ENCODE data around the gene ATP6V0A1. TPM values are rescaled to one million over a fixed set of nuclear protein-coding genes. Genes with fewer than 3 reads are reported as not detected.

Gene ATP6V0A1
- total RNA-seq, 1 experiment from 2014 or later: 55.2 TPM

DNA sequence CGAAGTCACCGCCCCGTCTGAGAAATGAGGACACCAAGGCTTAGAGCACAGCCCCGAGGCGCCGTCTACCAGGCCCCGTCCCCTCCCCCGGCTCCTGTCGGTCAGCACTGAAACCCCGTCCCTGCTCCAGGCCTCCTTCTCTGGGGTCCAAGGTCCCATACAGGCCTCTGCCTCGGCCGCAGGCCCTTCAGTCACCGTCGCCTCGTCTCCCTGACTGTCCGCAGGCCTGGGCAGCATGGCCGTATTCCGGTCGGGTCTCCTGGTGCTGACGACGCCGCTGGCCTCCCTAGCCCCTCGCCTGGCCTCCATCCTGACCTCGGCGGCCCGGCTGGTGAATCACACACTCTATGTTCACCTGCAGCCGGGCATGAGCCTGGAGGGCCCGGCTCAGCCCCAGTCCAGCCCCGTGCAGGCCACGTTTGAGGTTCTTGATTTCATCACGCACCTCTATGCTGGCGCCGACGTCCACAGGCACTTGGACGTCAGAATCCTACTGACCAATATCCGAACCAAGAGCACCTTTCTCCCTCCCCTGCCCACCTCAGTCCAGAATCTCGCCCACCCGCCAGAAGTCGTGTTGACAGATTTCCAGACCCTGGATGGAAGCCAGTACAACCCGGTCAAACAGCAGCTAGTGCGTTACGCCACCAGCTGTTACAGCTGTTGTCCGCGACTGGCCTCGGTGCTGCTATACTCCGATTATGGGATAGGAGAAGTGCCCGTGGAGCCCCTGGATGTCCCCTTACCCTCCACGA lies 103.9 kb downstream of the ATP6V0A1 start:
- peak; percentile 5 for ATAC-seq
- H3K36me3 Mint-ChIP-seq: no peaks in the 10 kb centered on the region; the same call in 1 of the 2 replicates

DNA sequence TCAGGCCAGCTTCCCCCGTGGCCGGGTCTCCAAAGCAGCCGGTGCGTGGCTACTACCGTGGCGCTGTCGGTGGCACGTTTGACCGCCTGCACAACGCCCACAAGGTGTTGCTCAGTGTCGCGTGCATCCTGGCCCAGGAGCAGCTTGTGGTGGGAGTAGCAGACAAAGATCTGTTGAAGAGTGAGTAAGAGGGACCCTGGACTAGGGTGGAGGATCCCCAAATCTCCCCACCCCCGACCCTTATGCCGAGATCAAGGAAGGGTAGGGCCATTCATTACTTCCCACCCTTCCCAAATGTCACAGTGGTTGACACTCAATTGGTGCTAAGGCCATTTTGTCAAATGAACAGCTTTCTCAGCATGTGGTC lies 104.4 kb downstream of the ATP6V0A1 start:
- H3K36me3 Mint-ChIP-seq: peaks cover 3% of the 10 kb centered on the region
- ChIA-PET CTCF (interaction anchor here (0.9 to 1.6 kb wide), 4 partner anchors 14 to 118 kb away, joined by 3 to 7 read pairs (median 4); partner anchors contain the start of gene CCR10), POLR2A (no interaction called here)
- peaks cover 22% of the 10 kb centered on the region for H3K4me1 Mint-ChIP-seq
- no peak overlapping the region for H3K27ac Mint-ChIP-seq
- no peaks in the 10 kb centered on the region for H3K27me3 Mint-ChIP-seq (ENCODE audit: low read depth)
- TF ChIP-seq RELA (CRISPR knock-in tag; IDR thresholded peaks at IDR 0.05; ENCODE audit: borderline replicate concordance): 0 out of 2 replicates have a peak, but pooled peaks have one; percentile 27
- TF ChIP-seq MXD4 (CRISPR knock-in tag; IDR thresholded peaks at IDR 0.05; ENCODE audit: borderline replicate concordance): no peak
- H3K4me3 Mint-ChIP-seq: peak overlapping the region; percentile 88
- H3K9me3 Mint-ChIP-seq: no peaks in the 10 kb centered on the region
- DNase-seq (ENCODE audit: low spot score) (no peak), ATAC-seq (no peak)

More for the DNA sequence above, 103.9 kb downstream of the ATP6V0A1 start:
- CTCF ChIA-PET: interaction anchor here (0.9 to 1.6 kb wide), 3 partner anchors 14 to 119 kb away, joined by 3 to 4 read pairs (median 4); partner anchors contain the start of gene CCR10
- POLR2A ChIA-PET: no interaction called here
- Mint-ChIP-seq H3K27ac (peak overlapping the region; percentile 79), H3K9me3 (no peaks in the 10 kb centered on the region), H3K4me1 (peaks cover 19% of the 10 kb centered on the region), H3K4me3 (peak overlapping the region; percentile 88), H3K27me3 (ENCODE audit: low read depth) (no peaks in the 10 kb centered on the region)
- DNase-seq (ENCODE audit: low spot score): peak; percentile 25
- TF ChIP-seq ZNF671 (CRISPR knock-in tag; IDR thresholded peaks at IDR 0.05): no peak
- TF ChIP-seq, protein P1, sequence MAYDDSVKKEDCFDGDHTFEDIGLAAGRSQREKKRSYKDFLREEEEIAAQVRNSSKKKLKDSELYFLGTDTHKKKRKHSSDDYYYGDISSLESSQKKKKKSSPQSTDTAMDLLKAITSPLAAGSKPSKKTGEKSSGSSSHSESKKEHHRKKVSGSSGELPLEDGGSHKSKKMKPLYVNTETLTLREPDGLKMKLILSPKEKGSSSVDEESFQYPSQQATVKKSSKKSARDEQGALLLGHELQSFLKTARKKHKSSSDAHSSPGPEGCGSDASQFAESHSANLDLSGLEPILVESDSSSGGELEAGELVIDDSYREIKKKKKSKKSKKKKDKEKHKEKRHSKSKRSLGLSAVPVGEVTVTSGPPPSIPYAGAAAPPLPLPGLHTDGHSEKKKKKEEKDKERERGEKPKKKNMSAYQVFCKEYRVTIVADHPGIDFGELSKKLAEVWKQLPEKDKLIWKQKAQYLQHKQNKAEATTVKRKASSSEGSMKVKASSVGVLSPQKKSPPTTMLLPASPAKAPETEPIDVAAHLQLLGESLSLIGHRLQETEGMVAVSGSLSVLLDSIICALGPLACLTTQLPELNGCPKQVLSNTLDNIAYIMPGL (CRISPR knock-in tag; IDR thresholded peaks at IDR 0.05): 0 out of 2 replicates have a peak, but pooled peaks have one; percentile 17

DNA sequence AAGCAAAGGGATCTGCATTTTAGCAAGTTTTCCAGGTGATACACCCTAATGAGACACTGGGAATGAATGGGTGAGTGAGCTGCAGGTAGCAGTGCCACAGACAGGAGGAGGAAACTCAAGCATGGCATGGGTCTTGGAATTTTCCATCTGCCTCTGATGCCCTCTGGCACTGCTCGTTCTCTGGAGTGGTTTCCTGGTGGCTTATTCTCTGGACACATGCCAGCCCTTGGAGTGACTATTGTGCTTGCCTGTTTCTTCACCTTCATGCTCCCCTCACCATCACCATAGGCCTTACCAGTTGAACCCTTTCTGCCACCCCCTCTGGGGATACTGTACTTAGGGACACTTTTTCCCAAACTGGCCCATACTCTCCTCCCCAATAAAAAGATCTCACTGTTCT lies 104.9 kb downstream of the ATP6V0A1 start:
- ChIA-PET CTCF (interaction anchor here (0.9 to 1.6 kb wide), 3 partner anchors 15 to 118 kb away, joined by 4 to 7 read pairs (median 4); partner anchors contain the start of gene CCR10), POLR2A (no interaction called here)
- H3K4me1 Mint-ChIP-seq: peaks cover 22% of the 10 kb centered on the region
- TF ChIP-seq, protein P2, sequence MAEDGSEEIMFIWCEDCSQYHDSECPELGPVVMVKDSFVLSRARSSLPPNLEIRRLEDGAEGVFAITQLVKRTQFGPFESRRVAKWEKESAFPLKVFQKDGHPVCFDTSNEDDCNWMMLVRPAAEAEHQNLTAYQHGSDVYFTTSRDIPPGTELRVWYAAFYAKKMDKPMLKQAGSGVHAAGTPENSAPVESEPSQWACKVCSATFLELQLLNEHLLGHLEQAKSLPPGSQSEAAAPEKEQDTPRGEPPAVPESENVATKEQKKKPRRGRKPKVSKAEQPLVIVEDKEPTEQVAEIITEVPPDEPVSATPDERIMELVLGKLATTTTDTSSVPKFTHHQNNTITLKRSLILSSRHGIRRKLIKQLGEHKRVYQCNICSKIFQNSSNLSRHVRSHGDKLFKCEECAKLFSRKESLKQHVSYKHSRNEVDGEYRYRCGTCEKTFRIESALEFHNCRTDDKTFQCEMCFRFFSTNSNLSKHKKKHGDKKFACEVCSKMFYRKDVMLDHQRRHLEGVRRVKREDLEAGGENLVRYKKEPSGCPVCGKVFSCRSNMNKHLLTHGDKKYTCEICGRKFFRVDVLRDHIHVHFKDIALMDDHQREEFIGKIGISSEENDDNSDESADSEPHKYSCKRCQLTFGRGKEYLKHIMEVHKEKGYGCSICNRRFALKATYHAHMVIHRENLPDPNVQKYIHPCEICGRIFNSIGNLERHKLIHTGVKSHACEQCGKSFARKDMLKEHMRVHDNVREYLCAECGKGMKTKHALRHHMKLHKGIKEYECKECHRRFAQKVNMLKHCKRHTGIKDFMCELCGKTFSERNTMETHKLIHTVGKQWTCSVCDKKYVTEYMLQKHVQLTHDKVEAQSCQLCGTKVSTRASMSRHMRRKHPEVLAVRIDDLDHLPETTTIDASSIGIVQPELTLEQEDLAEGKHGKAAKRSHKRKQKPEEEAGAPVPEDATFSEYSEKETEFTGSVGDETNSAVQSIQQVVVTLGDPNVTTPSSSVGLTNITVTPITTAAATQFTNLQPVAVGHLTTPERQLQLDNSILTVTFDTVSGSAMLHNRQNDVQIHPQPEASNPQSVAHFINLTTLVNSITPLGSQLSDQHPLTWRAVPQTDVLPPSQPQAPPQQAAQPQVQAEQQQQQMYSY (CRISPR knock-in tag; IDR thresholded peaks at IDR 0.05): no peak
- TF ChIP-seq, protein P3, sequence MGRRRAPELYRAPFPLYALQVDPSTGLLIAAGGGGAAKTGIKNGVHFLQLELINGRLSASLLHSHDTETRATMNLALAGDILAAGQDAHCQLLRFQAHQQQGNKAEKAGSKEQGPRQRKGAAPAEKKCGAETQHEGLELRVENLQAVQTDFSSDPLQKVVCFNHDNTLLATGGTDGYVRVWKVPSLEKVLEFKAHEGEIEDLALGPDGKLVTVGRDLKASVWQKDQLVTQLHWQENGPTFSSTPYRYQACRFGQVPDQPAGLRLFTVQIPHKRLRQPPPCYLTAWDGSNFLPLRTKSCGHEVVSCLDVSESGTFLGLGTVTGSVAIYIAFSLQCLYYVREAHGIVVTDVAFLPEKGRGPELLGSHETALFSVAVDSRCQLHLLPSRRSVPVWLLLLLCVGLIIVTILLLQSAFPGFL (CRISPR knock-in tag; IDR thresholded peaks at IDR 0.05; ENCODE audit: borderline replicate concordance): no peak
- no peak for TF ChIP-seq GTF2I (CRISPR knock-in tag; conservative IDR thresholded peaks at IDR 0.05)
- TF ChIP-seq SMAD3 (CRISPR knock-in tag; IDR thresholded peaks at IDR 0.05; ENCODE audit: borderline replicate concordance): no peak
- TF ChIP-seq JUN (CRISPR knock-in tag; IDR thresholded peaks at IDR 0.05): no peak
- no peak for TF ChIP-seq TCF7 (CRISPR knock-in tag; IDR thresholded peaks at IDR 0.05; ENCODE audit: low read depth)
- no peak for TF ChIP-seq SP1 (CRISPR knock-in tag; conservative IDR thresholded peaks at IDR 0.05)
- TF ChIP-seq CBFB (CRISPR knock-in tag; IDR thresholded peaks at IDR 0.05; ENCODE audit: low read depth): no peak
- TF ChIP-seq, protein P4, sequence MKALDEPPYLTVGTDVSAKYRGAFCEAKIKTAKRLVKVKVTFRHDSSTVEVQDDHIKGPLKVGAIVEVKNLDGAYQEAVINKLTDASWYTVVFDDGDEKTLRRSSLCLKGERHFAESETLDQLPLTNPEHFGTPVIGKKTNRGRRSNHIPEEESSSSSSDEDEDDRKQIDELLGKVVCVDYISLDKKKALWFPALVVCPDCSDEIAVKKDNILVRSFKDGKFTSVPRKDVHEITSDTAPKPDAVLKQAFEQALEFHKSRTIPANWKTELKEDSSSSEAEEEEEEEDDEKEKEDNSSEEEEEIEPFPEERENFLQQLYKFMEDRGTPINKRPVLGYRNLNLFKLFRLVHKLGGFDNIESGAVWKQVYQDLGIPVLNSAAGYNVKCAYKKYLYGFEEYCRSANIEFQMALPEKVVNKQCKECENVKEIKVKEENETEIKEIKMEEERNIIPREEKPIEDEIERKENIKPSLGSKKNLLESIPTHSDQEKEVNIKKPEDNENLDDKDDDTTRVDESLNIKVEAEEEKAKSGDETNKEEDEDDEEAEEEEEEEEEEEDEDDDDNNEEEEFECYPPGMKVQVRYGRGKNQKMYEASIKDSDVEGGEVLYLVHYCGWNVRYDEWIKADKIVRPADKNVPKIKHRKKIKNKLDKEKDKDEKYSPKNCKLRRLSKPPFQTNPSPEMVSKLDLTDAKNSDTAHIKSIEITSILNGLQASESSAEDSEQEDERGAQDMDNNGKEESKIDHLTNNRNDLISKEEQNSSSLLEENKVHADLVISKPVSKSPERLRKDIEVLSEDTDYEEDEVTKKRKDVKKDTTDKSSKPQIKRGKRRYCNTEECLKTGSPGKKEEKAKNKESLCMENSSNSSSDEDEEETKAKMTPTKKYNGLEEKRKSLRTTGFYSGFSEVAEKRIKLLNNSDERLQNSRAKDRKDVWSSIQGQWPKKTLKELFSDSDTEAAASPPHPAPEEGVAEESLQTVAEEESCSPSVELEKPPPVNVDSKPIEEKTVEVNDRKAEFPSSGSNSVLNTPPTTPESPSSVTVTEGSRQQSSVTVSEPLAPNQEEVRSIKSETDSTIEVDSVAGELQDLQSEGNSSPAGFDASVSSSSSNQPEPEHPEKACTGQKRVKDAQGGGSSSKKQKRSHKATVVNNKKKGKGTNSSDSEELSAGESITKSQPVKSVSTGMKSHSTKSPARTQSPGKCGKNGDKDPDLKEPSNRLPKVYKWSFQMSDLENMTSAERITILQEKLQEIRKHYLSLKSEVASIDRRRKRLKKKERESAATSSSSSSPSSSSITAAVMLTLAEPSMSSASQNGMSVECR (CRISPR knock-in tag; IDR thresholded peaks at IDR 0.05; ENCODE audit: borderline replicate concordance): no peak
- no peaks in the 10 kb centered on the region for H3K27me3 Mint-ChIP-seq (ENCODE audit: low read depth)
- H3K4me3 Mint-ChIP-seq: peak overlapping the region; percentile 88
- no peak overlapping the region; the same call in 1 of the 2 replicates for H3K27ac Mint-ChIP-seq
- DNase-seq (ENCODE audit: low spot score): no peak
- H3K9me3 Mint-ChIP-seq: no peaks in the 10 kb centered on the region
- H3K36me3 Mint-ChIP-seq: peaks cover 3% of the 10 kb centered on the region
- no peak for ATAC-seq
